ENCODE results near the gene CKMT1B. TPM values are rescaled to one million over a fixed set of nuclear protein-coding genes. Genes with fewer than 3 reads are reported as not detected.
"Not testable (repeated sequence)": the region's sequence is repeated elsewhere in the genome, so short reads cannot be mapped to it uniquely, and the experiment has no call there.

Gene CKMT1B
- 1 to 10 TPM in 1 of 12 donors, under 1 TPM in 6, not detected in 5; 0.11 to 5.5 (median 0.21) TPM for polyA plus RNA-seq (ENCODE audit: insufficient read length in 12 of 12)
- long read RNA-seq, donor 1, partial matches to known transcripts: 0 of 5 reads
- long read RNA-seq, donor 1, other reads (novel, unspliced or antisense): 0 of 5 reads
- long read RNA-seq, donor 2: 0 reads
- long read RNA-seq, donor 3: 0 reads
- long read RNA-seq, donor 4: 0 reads
- long read RNA-seq, donor 5: 0 reads
- long read RNA-seq, donor 6: 0 reads
- long read RNA-seq, donor 7: 0 reads
- long read RNA-seq, donor 8: 0 reads
- long read RNA-seq, donor 9: 0 reads
- long read RNA-seq, donor 10: 0 reads
- long read RNA-seq, donor 11: 0 reads

DNA sequence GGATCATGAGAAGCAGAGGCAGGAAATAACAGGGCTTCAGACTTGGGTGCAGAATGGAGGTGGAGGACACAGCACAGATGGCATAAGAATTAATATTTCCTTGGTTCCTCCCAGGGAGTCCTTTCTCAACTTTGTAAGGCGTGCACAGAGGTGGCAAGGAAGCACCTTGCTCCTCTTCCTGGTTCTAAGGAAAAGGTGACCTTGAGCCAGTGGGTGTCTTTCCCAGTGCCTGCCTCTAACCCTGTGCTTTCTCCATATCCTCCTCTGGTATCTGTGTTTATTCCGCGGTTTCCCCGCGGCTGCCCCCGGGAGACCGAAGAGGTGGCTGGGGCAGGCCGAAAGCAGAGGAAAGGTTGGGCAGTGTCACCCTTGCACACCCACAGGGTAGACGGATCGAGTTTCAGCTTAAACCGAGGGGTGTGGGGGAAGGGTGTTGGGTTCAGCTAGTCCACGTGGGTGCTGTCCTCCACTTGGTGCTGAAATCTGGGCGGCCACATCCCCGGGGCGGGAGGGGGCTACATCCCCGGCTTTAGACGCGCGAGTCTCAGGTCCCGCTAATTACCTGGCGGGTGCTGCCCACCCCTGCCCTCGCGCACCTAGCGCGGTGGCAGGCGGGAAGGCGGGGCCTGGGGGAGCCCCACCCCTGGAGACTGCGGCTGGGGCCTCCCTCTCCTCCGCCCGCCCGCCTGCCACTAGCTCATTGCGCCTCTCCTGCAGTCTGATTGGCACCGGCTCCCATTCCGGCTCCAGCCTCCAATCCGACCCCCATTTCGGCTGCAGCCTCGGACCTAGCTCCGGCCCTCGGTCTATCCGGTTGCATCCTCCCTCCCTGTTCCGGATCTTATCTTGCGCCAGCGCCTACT is at the start of gene CKMT1B:
Gene CKMT1B (plus strand): TSS at position 700 of the 863 bp plus-strand sequence. CDS start 192 bp downstream, outside the sequence.
- not testable (repeated sequence) for DNase-seq

DNA sequence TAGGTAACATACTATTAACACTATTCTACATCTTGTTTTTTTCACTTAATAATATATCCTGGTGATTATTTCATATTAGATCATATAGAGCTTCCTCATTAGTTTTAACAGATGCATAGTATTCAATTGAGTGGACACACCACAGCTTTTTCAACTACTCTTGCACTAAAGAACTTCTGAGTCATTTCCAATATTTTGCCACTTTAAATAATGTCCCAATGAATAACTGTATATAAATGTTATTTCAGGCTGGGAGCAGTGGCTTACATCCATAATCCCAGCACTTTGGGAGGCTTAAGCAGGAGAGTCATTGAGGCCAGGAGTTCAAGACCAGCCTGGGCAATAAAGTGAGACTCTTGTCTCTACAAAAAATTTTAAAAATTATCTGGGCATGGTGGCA is 49.6 kb upstream of the CKMT1B start:
- no peak for DNase-seq

DNA sequence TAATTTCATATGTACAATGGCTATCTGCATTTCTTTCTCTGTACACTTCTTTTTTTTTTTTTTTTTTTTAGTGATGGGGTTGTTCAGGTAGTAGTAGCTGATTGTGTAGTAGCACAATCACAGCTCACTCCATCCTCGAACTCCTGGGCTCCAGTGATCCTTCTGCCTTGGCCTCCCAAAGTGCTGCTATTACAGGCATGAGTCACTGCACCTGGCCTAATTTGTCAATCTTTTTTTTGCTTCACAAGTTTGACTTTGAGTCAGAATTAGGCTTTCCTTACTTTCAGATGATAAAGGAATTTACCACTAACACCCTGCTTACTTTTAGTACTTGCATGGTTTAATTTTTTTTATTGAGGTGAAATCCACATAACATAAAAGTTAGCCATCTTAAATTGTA is 48.4 kb upstream of the CKMT1B start:
- DNase-seq: no peak

DNA sequence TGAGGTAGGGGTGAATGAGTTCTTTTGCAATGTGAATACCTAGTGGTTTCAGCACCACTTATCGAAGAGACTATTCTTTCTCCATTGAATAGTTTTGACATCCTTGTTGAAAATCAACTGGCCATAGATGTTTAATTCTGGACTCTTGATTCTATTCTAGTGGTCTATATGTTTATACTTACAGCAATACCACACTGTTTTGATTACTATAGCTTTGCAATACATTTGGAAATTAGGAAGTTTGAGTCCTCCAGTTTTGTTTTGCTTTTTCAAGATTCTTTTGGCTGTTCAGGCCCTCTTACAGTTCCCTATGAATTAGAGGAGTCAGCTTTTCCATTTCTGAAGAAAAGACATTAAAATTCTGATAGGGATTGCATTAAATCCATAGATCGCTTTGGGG is 46.3 kb upstream of the CKMT1B start:
- no peak for DNase-seq

DNA sequence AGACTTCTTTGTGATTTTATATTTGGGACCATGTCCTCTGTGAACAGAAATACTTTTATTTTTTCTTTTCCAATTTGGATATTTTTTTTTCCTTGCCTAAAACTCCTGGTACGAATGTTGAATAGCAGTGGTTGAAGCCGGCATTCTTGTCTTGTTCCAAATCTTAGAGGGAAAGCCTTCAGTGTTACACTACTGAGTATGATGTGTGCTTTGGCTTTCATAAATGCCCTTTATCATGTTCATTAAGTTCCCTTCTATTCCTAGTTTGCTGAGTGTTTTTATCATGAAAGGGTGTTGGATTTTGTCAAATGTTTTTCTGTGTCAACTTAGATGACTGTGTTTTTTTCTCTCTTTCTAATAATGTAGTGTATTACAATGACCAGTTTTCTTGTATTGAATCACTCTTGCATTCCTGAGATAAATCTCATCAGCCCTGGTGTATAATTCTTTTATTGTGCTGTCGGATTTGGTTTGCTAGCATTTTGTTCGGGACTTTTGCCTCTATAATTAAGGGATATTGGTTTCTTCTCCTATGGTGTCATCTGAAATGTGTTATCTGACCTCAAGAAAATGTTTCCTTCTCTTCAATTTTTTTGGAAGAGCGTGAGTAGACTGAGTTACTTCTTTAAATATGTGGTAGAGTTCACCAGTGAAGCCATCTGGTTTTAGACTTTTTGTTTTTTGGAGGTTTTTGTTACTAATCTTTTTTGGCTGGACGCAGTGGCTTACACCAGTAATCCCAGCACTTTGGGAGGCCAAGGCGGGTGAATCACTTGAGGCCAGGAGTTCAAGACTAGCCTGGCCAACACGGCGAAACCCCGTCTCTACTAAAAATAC is 43.1 kb upstream of the CKMT1B start:
- no peak for DNase-seq

DNA sequence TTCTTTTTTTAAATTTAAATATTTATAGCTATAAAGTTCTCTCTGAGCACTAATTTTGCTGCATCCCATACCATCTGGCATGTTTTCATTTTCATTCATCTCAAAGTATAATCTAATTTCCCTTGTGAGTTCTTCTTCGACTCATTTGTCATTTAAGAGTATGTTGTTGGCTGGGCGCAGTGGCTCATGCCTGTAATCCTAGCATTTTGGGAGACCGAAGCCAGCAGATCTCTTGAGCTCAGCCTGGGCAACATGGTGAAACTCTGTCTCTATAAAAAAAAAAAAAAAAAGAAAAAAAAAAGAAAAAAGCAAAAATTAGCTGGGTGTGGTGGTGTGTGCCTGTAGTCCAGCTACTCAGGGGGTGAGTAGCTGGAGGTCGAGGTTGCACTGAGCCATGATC is 41.6 kb upstream of the CKMT1B start:
- no peak for DNase-seq

DNA sequence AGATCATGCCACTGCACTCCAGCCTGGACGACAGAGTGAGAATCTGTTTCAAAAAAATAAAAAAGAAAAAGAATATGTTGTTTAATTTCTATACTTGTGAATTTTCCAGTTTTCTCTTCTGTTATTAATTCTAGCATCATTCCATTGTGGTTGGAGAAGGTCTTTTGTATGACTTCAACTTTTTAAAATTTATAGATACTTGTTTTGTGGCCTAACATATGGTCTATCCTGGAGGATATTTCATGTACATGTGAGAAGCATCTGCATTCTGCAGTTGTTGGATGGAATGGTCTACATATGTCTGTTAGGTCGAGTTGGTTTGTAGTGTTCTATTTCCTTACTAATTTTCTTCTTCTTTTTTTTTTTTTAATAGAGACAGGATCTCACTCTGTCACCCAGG is 40.8 kb upstream of the CKMT1B start:
- DNase-seq: no peak

DNA sequence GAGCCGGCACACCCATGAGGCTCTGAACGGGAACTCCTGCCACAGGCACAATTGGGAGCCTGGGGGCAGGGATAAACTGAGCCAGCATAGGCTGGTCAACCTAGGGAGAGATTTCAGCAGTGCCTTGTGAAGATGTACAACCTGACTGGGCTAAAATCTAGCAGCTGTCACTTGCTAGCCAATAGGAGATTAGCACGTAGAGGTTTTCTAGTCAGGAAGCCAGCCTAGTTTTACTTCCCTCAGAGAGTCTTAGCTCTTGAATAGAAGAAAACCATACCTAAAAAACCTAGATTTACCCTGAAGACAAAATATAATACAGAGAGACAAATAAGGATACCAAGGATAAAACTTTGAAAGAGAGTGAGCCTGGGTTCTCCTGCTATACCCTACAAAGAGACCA is 31.1 kb upstream of the CKMT1B start:
- not testable (repeated sequence) for DNase-seq

DNA sequence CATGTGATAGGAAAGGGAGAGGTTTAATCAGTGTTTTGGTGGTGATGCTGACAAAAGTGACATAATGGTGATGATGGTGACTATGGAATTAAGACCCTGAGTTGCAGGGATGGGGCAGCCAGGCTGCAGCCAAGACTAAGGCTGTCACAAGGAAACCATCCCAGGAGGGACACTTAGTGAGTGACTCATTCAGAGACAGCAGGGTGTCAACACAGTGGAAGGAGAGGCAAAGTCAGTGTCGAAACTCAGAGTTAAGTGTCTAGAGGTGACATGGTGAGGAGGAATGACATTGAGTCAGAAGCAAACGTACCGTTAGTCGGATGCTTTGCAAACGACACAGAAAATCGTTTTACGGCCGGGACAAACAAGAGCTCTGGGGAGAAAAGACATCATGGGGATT is 30.0 kb upstream of the CKMT1B start:
- DNase-seq: not testable (repeated sequence)

DNA sequence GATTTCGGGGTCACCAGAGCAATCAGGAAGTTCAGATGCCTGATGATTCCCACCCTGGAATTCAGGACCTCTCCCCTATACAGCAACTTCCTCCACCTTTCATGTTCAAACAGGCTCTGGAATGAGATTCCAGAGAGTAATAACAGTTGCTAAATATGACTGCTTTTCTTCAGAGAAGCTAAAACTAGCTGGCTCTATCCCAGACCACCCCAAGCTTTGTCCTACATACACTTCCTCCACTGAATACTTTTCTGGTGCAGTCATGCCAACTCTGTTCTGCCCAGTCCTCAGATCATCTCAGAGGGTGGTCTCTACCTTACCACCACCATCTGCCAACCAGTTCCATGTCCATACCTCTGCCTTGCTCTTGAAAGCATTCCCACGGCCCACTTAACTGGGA is 27.2 kb upstream of the CKMT1B start:
- DNase-seq: not testable (repeated sequence)

DNA sequence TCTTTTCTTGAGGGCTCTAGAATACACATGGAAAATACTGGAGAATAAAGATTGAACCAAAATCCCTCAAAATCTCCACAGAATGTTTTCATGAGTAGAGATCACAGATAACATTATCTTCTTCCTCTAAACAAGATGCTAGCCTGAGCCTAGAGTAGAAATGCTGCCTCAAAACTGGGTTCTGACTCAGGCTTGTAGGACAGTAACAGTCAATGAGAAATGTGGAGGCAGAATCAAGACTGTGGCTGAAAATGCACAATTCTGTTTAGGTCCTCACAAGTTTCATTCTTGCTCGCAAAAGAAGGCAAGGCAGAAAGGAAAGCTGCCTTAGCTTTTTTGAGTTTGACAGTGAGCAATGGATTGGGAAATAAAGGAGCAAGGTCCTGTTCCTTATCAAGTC is 19.2 kb upstream of the CKMT1B start:
- not testable (repeated sequence) for DNase-seq

DNA sequence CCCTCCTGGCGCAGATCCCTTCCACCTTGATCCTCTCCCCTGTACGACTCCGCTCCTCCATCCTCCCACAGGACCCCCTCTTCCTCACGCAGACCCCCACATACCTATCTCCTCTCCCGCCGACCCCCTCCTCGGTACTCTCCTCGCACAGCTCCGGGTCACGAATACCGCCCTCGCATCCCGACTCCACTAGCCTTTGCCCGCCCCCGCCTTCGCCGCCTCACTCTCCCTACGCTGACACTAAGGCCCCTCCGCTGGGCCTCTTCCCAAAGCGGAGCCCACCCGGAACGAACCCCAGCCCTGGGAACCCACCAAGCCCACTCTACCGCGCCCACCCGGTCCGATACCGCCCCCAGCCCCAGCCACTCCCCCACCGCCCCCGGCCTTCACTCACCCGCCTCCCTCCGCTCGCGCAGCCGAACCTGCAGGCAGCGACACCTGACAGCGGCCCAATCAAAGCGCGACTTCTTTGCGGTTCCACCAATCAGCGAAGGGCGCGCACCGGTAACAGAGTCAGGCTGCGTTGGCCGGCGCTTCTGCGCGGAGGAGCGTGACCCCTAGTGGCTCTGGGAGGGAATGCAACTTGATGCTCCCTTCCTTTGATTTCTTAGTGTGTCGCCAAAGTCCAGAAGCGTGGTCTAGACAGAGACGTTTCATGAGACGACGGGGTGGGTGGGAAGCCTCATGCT is 3.9 kb upstream of the CKMT1B start, which contains the start of gene PPIP5K1:
Gene PPIP5K1 (minus strand): TSS at position 431 of the 689 bp plus-strand sequence. CDS start 5,704 bp downstream, outside the sequence.
- not testable (repeated sequence) for DNase-seq

DNA sequence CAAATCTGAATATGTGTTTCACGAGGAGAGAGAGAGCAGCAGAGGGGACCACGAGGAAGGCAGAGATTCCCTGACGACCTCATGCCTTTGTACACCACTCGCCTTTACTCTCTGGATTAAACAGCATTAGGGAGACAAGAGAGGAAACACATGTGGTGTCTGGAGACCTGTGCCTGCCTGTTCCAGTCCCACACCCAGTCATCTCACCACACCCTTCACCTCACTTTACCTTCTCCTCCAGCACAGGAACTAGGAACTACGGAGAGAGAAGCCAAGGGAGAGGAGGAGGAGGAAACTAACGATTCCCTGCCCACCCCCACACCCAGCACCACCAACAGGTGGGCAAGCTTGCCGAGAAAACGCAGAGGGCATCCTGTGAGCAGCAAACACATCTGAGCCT is 986 bp upstream of the CKMT1B start:
- DNase-seq: not testable (repeated sequence)

DNA sequence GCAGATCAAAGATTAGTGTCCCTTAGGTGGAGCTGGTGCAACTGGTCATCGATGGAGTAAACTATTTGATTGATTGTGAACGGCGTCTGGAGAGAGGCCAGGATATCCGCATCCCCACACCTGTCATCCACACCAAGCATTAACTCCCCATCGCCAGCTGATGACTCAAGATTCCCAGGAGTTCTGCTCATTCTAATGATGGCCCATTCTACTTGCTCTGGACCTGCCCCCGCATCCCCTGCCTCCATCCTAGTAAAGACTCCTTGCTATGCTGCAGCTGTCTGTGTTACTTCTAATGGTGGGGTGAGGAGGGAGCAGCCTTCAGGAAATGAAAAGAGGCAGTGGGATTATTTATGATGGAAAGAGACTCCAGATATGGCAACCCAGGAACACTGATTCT is 5.3 kb downstream of the CKMT1B start:
- DNase-seq: not testable (repeated sequence)

DNA sequence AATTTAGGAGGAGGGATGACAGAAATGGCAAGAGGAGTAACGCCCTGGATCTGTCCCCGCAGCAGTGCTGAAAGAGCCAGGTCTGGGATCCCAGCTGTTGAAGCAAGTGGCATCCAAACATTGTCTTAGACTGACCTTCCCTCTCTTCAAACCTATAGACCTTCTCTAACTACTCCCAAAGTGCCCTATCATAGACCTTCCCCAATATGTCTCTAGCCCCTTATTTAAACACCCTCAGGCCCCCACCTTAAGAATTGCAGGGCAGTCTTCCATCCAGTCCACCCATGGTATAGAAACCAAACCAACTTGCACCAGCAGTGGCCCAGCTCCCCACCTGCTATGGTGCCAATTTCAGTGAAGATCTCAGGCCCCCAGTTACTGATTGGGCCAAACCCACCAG is 6.4 kb downstream of the CKMT1B start:
- DNase-seq: not testable (repeated sequence)

DNA sequence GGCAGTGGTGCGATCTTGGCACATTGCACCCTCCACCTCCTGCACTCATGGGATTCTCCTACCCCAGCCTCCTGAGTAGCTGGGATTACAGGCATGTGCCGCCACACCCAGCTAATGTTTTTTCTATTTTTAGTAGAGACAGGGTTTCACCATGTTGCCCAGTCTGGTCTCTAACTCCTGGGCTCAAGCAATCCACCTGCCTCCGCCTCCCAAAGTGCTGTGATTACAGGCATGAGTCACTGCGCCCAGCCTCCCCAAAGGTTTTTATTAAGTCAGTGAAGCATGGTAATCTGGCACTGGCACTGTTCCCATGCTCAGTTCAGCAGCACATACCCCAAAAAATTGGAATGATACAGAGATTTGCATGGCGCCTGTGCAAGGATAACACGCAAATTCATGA is 8.4 kb downstream of the CKMT1B start:
- peak; percentile 8 for DNase-seq

DNA sequence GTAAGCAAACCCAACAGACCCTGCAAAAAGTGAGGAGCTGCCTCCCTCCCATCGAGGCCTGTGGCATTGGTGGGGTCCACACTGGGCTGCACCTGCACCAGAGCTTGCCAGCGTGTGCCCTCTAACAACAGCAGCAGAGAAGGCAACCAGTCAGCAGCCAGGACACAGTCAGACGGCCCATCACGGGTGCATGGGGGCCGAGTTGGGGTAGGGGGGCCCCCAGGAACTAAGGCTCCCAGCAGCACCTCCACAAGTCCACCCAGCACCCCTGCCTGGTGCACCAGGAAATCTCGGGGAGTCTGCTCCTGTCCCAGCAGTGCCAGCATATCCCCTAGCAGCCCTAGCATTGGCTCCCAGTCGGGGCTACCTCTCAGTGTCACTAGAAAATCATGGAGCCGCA is 23.9 kb downstream of the CKMT1B start:
- not testable (repeated sequence) for DNase-seq

DNA sequence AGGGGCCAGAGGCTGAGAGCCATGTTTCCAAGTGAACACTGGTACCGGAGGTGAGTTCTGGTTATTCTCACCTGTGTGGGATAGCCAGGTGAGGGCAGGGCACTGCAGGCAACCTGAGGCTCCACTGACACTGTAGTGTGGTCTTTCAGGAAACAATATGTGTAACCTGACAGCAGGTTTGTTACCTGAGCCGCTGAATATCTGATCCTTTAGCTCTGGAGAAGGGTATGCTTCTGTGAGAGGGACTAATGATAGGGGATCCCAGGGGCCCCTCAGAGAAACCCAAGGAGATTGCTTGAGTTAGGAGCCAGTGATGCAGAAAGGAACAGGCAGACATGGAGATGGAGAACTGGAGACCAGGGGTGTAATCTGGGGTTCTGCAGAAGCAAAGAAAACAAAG is 24.9 kb downstream of the CKMT1B start, which contains the start of gene STRC:
Gene STRC (minus strand): TSS at position 101 of the 400 bp plus-strand sequence. CDS start 78 bp downstream, at position 23.
- DNase-seq: not testable (repeated sequence)

DNA sequence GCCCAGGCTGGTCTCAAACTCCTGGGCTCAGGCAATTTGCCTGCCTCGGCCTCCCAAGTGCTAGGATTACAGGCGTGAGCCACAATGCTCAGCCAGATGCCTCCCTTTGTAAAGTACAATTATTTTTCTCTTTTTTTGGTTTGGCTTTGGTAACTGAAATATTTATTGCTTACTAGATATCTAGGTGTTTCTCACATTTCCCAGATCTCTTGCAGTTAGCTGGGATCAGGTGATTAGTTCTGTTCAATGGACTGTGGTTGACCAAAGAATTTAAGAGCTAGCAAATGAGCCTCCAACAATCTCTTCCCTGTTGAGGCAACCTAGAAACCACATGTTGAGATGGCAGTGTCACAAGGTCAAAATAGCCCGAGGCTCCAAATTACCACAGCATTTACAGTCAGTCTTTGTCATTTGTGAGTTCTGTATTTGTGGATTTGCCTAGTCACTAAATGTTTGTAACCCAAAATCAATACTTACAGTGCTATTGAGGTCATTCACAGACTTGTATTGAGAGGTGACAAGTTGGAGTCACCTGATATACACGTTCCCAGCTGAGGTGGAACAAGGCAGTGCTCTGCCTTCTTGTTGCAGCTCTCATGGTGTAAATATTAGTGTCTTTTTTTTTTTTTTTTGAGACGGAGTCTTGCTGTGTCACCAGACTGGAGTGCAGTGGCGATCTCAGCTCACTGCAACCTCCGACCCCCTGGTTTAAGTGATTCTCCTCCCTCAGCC is 28.4 kb downstream of the CKMT1B start:
- DNase-seq: not testable (repeated sequence)

DNA sequence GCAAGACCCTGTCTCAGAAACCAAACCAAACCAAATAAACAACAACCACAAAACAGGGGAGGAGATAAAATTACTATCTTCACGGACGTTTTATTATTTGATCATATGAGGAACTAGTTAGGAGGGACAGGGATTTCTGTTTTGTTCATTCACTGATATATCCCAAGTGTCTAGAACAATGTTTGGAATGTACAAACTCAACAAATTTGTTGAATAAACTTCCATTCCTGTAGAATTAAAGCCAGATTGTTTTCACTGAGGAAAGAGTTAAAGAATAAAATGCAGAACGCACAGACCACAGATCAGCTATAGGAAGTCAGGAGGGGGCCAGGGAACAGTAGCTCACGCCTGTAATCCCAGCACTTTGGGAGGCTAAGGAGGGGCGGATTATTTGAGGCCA is 31.3 kb downstream of the CKMT1B start:
- no peak for DNase-seq

Data from muscle of arm (tissue), 14 donors.